Sigmoid colon (tissue), 4 donors: ENCODE measurements around the gene WNT6.

ENCODE experiments used
- CTCF ChIP-seq, 4 experiments: fragments of 450-650 bp in 3 of 4; fragments of 200-600 bp in 1 of 4; IDR thresholded peaks; one replicate each; pipeline ENCODE4 v1.5.1; 2016 to 2019; ENCODE audit warnings: antibody characterized with exemption in 4 of 4, mild to moderate bottlenecking in 3 of 4, moderate library complexity in 2 of 4
- EP300 ChIP-seq, 4 donors: sonication (generic); formaldehyde crosslinking; IDR thresholded peaks; one replicate each; pipeline ENCODE4 v1.6.1; 2017; ENCODE audit warnings: antibody characterized with exemption in 4 of 4
- POLR2A ChIP-seq, 2 donors: fragments of 450-650 bp; IDR thresholded peaks; one replicate each; pipeline ENCODE4 v1.6.1; 2016; ENCODE audit warnings: antibody characterized with exemption in 2 of 2, mild to moderate bottlenecking in 2 of 2, moderate library complexity in 2 of 2
- POLR2AphosphoS5 ChIP-seq, 4 donors: sonication (generic); formaldehyde crosslinking; IDR thresholded peaks; one replicate each; pipeline ENCODE4 v1.6.1; 2017; ENCODE audit warnings: antibody characterized with exemption in 4 of 4

GRCh38 chr2:218889937-218890336 lies 30.3 kb downstream of the WNT6 start:
- no peak for TF ChIP-seq POLR2A (IDR thresholded peaks at IDR 0.05)
- no peak for TF ChIP-seq CTCF (IDR thresholded peaks at IDR 0.05)
- no peak for TF ChIP-seq EP300 (IDR thresholded peaks at IDR 0.05)
- no peak for TF ChIP-seq POLR2AphosphoS5 (IDR thresholded peaks at IDR 0.05)
